ENCODE data around the gene HMOX2.

DNA sequence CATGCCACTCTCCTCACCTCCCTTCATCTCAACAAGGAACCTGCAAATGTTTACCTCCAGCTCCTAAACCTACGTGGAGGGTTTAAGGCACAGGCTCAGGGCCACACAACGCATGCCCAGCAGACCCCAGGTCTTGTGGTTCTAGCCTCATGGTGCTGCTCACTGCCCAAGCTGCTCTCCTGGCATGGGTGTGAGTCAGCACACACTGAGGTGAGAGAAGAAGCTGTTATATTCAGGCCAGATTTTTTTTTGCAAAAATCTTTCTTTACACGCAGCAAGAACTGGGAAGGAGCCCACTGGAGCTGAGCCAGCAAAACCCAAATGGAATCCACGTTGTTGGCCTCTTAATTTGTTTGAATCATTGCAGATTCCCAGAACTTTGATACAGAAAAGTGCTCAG is 74.4 kb downstream of the HMOX2 start:
- TF ChIP-seq, protein P1, sequence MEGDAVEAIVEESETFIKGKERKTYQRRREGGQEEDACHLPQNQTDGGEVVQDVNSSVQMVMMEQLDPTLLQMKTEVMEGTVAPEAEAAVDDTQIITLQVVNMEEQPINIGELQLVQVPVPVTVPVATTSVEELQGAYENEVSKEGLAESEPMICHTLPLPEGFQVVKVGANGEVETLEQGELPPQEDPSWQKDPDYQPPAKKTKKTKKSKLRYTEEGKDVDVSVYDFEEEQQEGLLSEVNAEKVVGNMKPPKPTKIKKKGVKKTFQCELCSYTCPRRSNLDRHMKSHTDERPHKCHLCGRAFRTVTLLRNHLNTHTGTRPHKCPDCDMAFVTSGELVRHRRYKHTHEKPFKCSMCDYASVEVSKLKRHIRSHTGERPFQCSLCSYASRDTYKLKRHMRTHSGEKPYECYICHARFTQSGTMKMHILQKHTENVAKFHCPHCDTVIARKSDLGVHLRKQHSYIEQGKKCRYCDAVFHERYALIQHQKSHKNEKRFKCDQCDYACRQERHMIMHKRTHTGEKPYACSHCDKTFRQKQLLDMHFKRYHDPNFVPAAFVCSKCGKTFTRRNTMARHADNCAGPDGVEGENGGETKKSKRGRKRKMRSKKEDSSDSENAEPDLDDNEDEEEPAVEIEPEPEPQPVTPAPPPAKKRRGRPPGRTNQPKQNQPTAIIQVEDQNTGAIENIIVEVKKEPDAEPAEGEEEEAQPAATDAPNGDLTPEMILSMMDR (optimal IDR thresholded peaks at IDR 0.05 in 1 of 3, IDR thresholded peaks at IDR 0.05 in 1 of 3, conservative IDR thresholded peaks at IDR 0.05 in 1 of 3; ENCODE audit: extremely low read depth in 1 of 3, insufficient read depth in 2 of 3, low read length in 3 of 3): no peak
- TF ChIP-seq EZH2 (IDR thresholded peaks at IDR 0.05; ENCODE audit: low read length): no peak
